Liver (tissue), 3 donors: ENCODE data around the gene HLTF.

ENCODE experiments used
- CTCF ChIP-seq: fragments of 150-350 bp; IDR thresholded peaks from 2 replicates; pipeline ENCODE4 v1.5.1; 2017; ENCODE audit warnings: improper control_type of control experiment, low read depth, low read length; ENCODE audit not compliant: missing input control
- EGR1 ChIP-seq, 2 donors: IDR thresholded peaks; 2 replicates each; pipeline ENCODE4 v1.6.1; 2016 to 2018; ENCODE audit warnings: antibody characterized with exemption in 2 of 2, low read depth in 2 of 2
- FOXA1 ChIP-seq: IDR thresholded peaks from 2 replicates; pipeline ENCODE4 v1.6.1; 2016; ENCODE audit warnings: antibody characterized with exemption
- GABPA ChIP-seq, 2 donors: IDR thresholded peaks in 1 of 2; conservative IDR thresholded peaks in 1 of 2; 2 replicates each; pipeline ENCODE4 v1.6.1; 2016; ENCODE audit warnings: antibody characterized with exemption in 2 of 2, mild to moderate bottlenecking in 1 of 2, moderate library complexity in 1 of 2
- JUND ChIP-seq, 2 donors: IDR thresholded peaks; 2 replicates each; pipeline ENCODE4 v1.6.1; 2016; ENCODE audit warnings: antibody characterized with exemption in 2 of 2
- NR2F2 ChIP-seq: IDR thresholded peaks from 2 replicates; pipeline ENCODE4 v1.6.1; 2016; ENCODE audit warnings: antibody characterized with exemption
- RAD21 ChIP-seq, 2 donors: IDR thresholded peaks; 2 replicates each; pipeline ENCODE4 v1.6.1; 2016; ENCODE audit warnings: antibody characterized with exemption in 2 of 2, mild to moderate bottlenecking in 2 of 2
- REST ChIP-seq: IDR thresholded peaks from 2 replicates; pipeline ENCODE4 v1.6.1; 2016; ENCODE audit warnings: antibody characterized with exemption, mild to moderate bottlenecking
- RXRA ChIP-seq, 2 donors: IDR thresholded peaks; 2 replicates each; pipeline ENCODE4 v1.6.1; 2017 to 2018; ENCODE audit warnings: antibody characterized with exemption in 2 of 2, mild to moderate bottlenecking in 1 of 2
- TAF1 ChIP-seq: conservative IDR thresholded peaks from 2 replicates; pipeline ENCODE4 v1.6.1; 2016; ENCODE audit warnings: antibody characterized with exemption, mild to moderate bottlenecking
- YY1 ChIP-seq: IDR thresholded peaks from 2 replicates; pipeline ENCODE4 v1.6.1; 2016; ENCODE audit warnings: antibody characterized with exemption, mild to moderate bottlenecking
- donor health status: healthy.
- donor health status: healthy.

DNA sequence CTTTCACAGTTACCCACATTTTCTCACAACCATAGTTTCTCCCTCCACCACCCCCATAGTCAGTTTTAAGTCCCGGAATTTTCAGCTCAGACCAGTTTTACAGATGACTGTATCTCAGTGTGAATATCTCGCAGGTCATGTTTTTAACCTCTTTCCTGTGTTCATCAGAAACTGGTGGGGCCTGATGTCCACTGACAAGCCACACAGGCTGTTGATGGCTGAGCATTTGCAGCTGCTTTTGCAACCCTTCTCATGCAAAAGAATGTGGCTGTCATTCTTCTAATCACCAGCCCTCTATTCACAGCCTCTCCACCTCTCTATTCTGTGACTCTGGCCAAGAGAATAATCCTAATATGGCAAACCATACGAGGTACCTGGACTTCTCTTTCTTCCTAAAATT is 86.5 kb downstream of the HLTF start:
- TF ChIP-seq JUND (IDR thresholded peaks at IDR 0.05) (no peak), CTCF (no peak), FOXA1 (no peak), TAF1 (no peak), REST (no peak), NR2F2 (no peak), RAD21 (IDR thresholded peaks at IDR 0.05) (no peak), RXRA (IDR thresholded peaks at IDR 0.05) (no peak), EGR1 (IDR thresholded peaks at IDR 0.05; ENCODE audit: low read depth in 2 of 2) (no peak), YY1 (no peak), GABPA (IDR thresholded peaks at IDR 0.05 in 1 of 2, conservative IDR thresholded peaks at IDR 0.05 in 1 of 2) (no peak)
